ENCODE measurements around the gene P2RY8. TPM values are rescaled to one million over a fixed set of nuclear protein-coding genes. Genes with fewer than 3 reads are reported as not detected.
A peak's percentile ranks its signal among the peaks of the same experiment; 100 is the strongest.
"Not testable (repeated sequence)": the region's sequence is repeated elsewhere in the genome, so short reads cannot be mapped to it uniquely, and the experiment has no call there.

P2RY8 gene
- total and polyA plus RNA-seq, 3 experiments from 2014 or later = 47.1 to 302 (median 50.1) TPM

DNA sequence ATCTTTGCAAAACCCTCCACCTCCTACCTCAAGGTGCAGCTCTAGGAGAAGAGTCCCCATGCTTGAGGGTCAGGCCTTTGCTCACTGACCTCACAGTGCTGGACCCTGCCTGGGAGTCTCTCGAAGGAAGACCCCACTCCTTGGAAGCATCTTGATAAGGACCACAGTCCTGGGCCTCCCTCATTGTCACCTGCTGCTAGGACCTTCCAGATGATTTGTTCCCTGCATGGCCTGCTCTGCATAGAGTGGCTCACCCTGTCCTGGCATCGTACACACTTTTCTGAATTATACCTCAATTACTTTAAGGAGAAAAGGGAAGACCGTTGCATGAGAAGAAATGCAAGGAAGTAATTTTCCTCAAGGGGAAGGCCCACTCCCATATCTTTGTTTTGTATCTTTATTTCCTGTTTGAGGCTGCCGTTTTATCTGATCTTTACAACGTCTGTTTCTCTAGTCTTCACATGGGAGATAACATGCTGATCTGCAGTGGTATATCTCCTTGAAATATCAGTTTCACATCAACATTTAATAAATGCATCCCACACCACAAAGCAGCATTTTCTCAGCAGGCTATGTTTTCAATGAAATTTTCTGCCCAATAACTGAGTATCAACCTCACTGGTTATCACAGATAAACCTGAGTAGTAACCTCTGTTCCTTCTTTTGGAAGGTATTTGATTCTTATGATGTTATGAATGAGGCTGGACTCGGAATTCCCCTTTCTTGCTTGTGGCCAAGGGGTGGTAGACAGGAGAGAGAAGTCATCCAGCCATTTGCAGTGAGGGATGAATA lies 39.4 kb upstream of the P2RY8 start:
- no peak overlapping the region for H3K27ac ChIP-seq (ENCODE audit: low read depth, low read length)
- POLR2A ChIA-PET = no interaction called here
- no peaks in the 10 kb centered on the region for H3K9me3 ChIP-seq (ENCODE audit: low read length)
- H3K4me1 ChIP-seq (ENCODE audit: insufficient read depth, low read length) = peaks cover 47% of the 10 kb centered on the region
- no peaks in the 10 kb centered on the region for H3K27me3 ChIP-seq (ENCODE audit: insufficient read depth, low read length, poor library complexity, severe bottlenecking)
- no peak overlapping the region for H3K27ac Mint-ChIP-seq
- H3K27me3 Mint-ChIP-seq = no peaks in the 10 kb centered on the region
- H3K4me3 Mint-ChIP-seq = no peak overlapping the region
- peaks cover 15 to 18% (median 15%) of the 10 kb centered on the region in 3 donors for H3K4me1 Mint-ChIP-seq
- no peaks in the 10 kb centered on the region for H3K36me3 Mint-ChIP-seq
- CTCF ChIA-PET = no interaction called here
- H3K4me3 ChIP-seq (ENCODE audit: low read length) = peak overlapping the region; percentile 7
- DNase-seq = peak in 2 of 5 donors; percentile 31 to 43
- H3K9me3 Mint-ChIP-seq = peaks cover 0 to 4% (median 0%) of the 10 kb centered on the region in 5 donors
- no peaks in the 10 kb centered on the region for H3K36me3 ChIP-seq (ENCODE audit: insufficient read depth, low read length)

DNA sequence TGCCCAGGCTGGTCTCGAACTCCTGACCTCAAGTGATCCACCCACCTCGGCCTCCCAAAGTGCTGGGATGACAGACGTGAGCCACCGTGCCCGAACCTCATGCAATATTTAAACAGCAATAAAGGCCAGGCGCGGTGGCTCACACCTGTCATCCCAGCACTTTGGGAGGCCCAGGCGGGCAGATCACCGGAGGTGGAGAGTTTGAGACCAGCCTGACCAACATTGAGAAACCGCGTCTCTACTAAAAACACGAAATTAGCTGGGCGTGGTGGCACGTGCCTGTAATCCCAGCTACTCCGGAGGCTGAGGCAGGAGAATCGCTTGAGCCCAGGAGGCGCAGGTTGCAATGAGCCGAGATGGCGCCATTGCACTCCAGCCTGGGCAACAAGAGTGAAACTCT lies 37.2 kb upstream of the P2RY8 start:
- POLR2A ChIA-PET; H3K36me3 ChIP-seq (ENCODE audit: insufficient read depth, low read length); H3K27ac Mint-ChIP-seq; H3K36me3 Mint-ChIP-seq; H3K4me3 Mint-ChIP-seq; CTCF ChIA-PET; H3K9me3 Mint-ChIP-seq; H3K27ac ChIP-seq (ENCODE audit: low read depth, low read length); DNase-seq; H3K27me3 ChIP-seq (ENCODE audit: insufficient read depth, low read length, poor library complexity, severe bottlenecking); H3K4me3 ChIP-seq (ENCODE audit: low read length); H3K27me3 Mint-ChIP-seq; H3K9me3 ChIP-seq (ENCODE audit: low read length): not testable (repeated sequence)
- H3K4me1 ChIP-seq (ENCODE audit: insufficient read depth, low read length) = peaks cover 59% of the 10 kb centered on the region
- peaks cover 21 to 24% (median 23%) of the 10 kb centered on the region in 3 donors for H3K4me1 Mint-ChIP-seq

DNA sequence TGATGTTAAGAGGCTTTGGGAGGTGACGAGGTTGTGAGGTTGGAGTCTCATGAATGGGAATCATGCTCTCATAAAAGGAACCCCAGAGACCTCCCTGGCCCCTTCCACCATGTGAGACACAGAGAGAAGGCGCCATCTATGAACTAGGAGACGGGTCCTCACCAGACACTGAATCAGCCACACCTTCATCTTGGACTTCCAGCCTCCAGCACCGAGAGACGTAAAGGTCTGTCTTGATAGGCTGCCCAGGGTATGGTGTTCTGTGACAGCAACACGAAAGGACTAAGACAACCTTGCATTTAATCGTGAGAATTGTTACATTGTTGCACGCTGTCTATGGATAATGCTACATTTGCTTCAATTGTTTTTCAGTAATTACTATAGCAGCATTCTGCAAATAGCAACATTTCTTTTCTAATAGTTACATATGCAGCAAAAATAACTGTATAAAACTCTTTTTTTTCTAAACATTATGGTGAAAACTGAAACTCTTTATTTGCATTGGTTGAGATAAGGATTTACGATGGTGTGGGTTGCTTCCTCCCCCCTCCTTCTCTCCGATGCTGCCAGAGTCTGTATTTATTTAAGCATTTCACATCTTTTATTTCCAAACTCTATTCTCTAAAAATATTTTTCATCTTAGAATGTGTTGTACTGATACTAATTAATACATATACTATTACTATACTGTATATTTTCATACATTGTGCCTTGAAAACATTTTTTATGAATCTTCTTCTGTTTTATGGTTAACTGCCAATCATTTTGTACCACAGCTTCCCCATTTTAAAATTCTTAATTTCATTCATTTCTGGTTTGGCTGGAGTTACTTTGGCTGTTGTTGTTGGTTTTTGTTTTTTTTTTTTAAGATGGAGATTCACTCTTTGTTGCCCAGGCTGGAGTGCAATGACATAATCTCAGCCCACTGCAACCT lies 28.0 kb upstream of the P2RY8 start:
- Mint-ChIP-seq H3K36me3 (no peaks in the 10 kb centered on the region), H3K4me3 (peak overlapping the region in 2 of 7 donors; percentile 11 to 23), H3K27ac (peak overlapping the region in 3 of 8 donors; percentile 27 to 66 (median 50))

DNA sequence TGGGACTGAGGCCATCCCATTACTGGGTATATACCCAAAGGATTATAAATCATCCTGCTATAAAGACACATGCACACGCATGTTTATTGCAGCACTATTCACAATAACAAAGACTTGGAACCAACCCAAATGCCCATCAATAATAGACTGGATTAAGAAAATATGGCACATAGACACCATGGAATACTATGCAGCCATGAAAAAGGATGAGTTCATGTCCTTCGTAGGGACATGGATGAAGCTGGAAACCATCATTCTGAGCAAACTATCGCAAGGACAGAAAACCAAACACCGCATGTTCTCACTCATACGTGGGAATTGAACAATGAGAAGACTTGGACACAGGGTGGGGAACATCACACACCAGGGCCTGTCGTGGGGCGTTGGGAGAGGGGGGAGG lies 27.1 kb upstream of the P2RY8 start:
- H3K36me3 ChIP-seq (ENCODE audit: insufficient read depth, low read length); H3K27me3 Mint-ChIP-seq; H3K4me3 ChIP-seq (ENCODE audit: low read length); H3K36me3 Mint-ChIP-seq; DNase-seq; H3K27ac Mint-ChIP-seq; H3K27ac ChIP-seq (ENCODE audit: low read depth, low read length); H3K9me3 Mint-ChIP-seq; POLR2A ChIA-PET; H3K4me3 Mint-ChIP-seq; H3K27me3 ChIP-seq (ENCODE audit: insufficient read depth, low read length, poor library complexity, severe bottlenecking); CTCF ChIA-PET; H3K9me3 ChIP-seq (ENCODE audit: low read length): not testable (repeated sequence)
- peaks cover 18% of the 10 kb centered on the region for H3K4me1 ChIP-seq (ENCODE audit: insufficient read depth, low read length)
- peaks cover 38 to 55% (median 44%) of the 10 kb centered on the region in 3 donors for H3K4me1 Mint-ChIP-seq

More for the DNA sequence above, 28.0 kb upstream of the P2RY8 start:
- POLR2A ChIA-PET = no interaction called here
- Histone ChIP-seq H3K9me3 (ENCODE audit: low read length) (no peaks in the 10 kb centered on the region), H3K27me3 (ENCODE audit: insufficient read depth, low read length, poor library complexity, severe bottlenecking) (no peaks in the 10 kb centered on the region), H3K36me3 (ENCODE audit: insufficient read depth, low read length) (no peaks in the 10 kb centered on the region), H3K27ac (ENCODE audit: low read depth, low read length) (no peak overlapping the region), H3K4me1 (ENCODE audit: insufficient read depth, low read length) (peaks cover 26% of the 10 kb centered on the region), H3K4me3 (ENCODE audit: low read length) (no peak overlapping the region)
- no peak for DNase-seq
- Mint-ChIP-seq H3K4me1 (peaks cover 41 to 62% (median 48%) of the 10 kb centered on the region in 3 donors), H3K9me3 (no peaks in the 10 kb centered on the region), H3K27me3 (no peaks in the 10 kb centered on the region)
- CTCF ChIA-PET = no interaction called here

DNA sequence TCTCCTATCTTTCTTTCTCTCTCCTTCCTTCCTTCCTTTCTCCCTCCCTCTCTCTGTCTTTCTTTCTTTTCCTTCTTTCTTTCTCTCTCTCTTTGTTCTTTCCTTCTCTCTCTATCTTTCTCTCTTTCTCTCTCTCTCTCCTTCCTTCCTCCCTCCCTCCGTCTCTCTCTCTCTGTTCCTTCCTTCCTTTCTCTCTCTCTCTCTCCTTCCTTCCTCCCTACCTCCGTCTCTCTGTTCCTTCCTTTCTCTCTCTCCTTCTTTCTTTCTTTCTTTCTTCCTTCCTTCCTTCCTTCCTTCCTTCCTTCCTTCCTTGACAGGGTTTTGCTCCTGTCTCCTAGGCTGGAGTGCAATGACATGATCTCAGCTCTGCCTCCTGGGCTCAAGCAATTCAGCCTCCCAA lies 24.2 kb upstream of the P2RY8 start:
- Mint-ChIP-seq H3K36me3 (peaks cover 0 to 4% (median 0%) of the 10 kb centered on the region in 3 donors), H3K9me3 (no peaks in the 10 kb centered on the region), H3K4me1 (peaks cover 49 to 65% (median 49%) of the 10 kb centered on the region in 3 donors), H3K27me3 (no peaks in the 10 kb centered on the region), H3K4me3 (peak overlapping the region in 3 of 7 donors; percentile 32 to 54 (median 44)), H3K27ac (peak overlapping the region in 6 of 8 donors; percentile 51 to 88 (median 75))
- no peak for DNase-seq
- Histone ChIP-seq H3K27ac (ENCODE audit: low read depth, low read length) (no peak overlapping the region), H3K9me3 (ENCODE audit: low read length) (no peaks in the 10 kb centered on the region), H3K27me3 (ENCODE audit: insufficient read depth, low read length, poor library complexity, severe bottlenecking) (no peaks in the 10 kb centered on the region), H3K36me3 (ENCODE audit: insufficient read depth, low read length) (no peaks in the 10 kb centered on the region), H3K4me3 (ENCODE audit: low read length) (no peak overlapping the region), H3K4me1 (ENCODE audit: insufficient read depth, low read length) (peaks cover 22% of the 10 kb centered on the region)
- POLR2A ChIA-PET = no interaction called here
- CTCF ChIA-PET = no interaction called here

DNA sequence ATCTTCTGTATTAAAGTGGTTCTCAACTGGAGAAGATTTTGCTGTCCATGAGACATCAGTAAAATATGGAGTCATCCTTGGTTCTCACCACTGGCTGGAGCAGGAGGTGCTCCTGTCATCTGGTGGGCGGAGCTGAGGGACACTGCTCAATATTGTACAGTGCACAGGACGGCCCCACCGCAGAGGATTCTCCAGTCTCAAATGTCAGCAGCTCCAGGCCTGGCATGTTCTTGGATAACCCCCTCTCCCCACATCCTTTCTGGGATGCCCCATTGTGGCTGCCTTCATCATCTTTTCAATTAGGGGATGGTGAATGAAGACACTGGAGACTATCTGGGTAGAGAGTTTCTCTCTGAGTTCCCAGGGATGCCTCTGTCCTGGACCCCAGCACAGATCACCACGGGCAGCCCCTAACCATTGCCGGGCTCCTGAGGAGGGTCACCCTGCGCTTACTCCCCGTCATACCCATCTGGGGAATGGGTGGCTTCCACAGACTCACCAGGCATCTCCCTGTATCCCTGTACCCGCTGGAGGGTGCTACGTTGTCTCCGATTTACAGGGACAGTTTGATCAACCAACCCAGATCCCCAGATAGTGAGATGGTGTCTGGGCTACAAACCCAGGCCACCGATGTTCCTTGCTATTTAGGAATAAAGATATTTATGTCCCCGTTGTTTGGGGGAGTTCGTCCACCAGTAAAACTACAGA lies 21.9 kb upstream of the P2RY8 start:
- ChIA-PET POLR2A (no interaction called here), CTCF (no interaction called here)
- Histone ChIP-seq H3K9me3 (ENCODE audit: low read length) (peaks cover 4% of the 10 kb centered on the region), H3K4me3 (ENCODE audit: low read length) (no peak overlapping the region), H3K36me3 (ENCODE audit: insufficient read depth, low read length) (no peaks in the 10 kb centered on the region), H3K4me1 (ENCODE audit: insufficient read depth, low read length) (peaks cover 38% of the 10 kb centered on the region), H3K27ac (ENCODE audit: low read depth, low read length) (no peak overlapping the region), H3K27me3 (ENCODE audit: insufficient read depth, low read length, poor library complexity, severe bottlenecking) (no peaks in the 10 kb centered on the region)
- no peak overlapping the region for H3K4me3 Mint-ChIP-seq
- H3K27ac Mint-ChIP-seq = peak overlapping the region in 3 of 8 donors; percentile 18 to 52 (median 22)
- no peak for DNase-seq
- peaks cover 53 to 64% (median 55%) of the 10 kb centered on the region in 3 donors for H3K4me1 Mint-ChIP-seq
- H3K27me3 Mint-ChIP-seq = no peaks in the 10 kb centered on the region
- peaks cover 0 to 10% (median 2%) of the 10 kb centered on the region in 3 donors for H3K36me3 Mint-ChIP-seq
- H3K9me3 Mint-ChIP-seq = peaks cover 0 to 9% (median 0%) of the 10 kb centered on the region in 5 donors

DNA sequence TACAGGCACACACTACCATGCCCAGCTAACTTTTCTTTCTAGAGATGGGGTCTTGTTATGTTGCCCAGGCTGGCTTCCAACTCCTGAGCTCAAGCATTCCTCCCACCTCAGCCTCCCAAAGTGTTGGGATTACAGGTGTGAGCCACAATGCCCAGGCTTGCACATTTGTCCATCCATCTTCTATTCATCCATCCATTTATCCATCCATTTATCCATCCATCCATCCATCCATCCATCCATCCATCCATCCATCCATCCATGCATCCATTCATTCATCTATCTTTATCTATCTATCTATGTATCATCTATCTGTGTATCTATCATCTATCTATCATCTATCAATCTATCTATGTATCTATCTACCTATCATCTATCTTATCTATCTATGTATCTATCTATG lies 20.5 kb upstream of the P2RY8 start:
- Mint-ChIP-seq H3K27ac (peak overlapping the region; percentile 1 to 96 (median 72)), H3K36me3 (peaks cover 1 to 13% (median 2%) of the 10 kb centered on the region in 3 donors), H3K4me1 (peaks cover 57 to 64% (median 59%) of the 10 kb centered on the region in 3 donors)
- H3K4me3 Mint-ChIP-seq; H3K36me3 ChIP-seq (ENCODE audit: insufficient read depth, low read length); H3K9me3 Mint-ChIP-seq; DNase-seq; H3K27ac ChIP-seq (ENCODE audit: low read depth, low read length); POLR2A ChIA-PET; H3K4me3 ChIP-seq (ENCODE audit: low read length); CTCF ChIA-PET; H3K27me3 ChIP-seq (ENCODE audit: insufficient read depth, low read length, poor library complexity, severe bottlenecking); H3K27me3 Mint-ChIP-seq: not testable (repeated sequence)
- Histone ChIP-seq H3K4me1 (ENCODE audit: insufficient read depth, low read length) (peaks cover 53% of the 10 kb centered on the region), H3K9me3 (ENCODE audit: low read length) (peaks cover 11% of the 10 kb centered on the region)

Data from CD8-positive, alpha-beta memory T cell (primary cell).